ENCODE results near the gene ZFP14. TPM values are rescaled to one million over a fixed set of nuclear protein-coding genes. Genes with fewer than 3 reads are reported as not detected.
A peak's percentile ranks its signal among the peaks of the same experiment; 100 is the strongest.

ZFP14 gene
- 4.8 TPM for total RNA-seq
- polyA plus RNA-seq = 1 to 10 TPM; 3.0 to 4.8 (median 3.8) TPM

- H3K9me3 Mint-ChIP-seq = peaks cover 0 to 14% (median 4%) of the 10 kb centered on the region in 7 donors
- Histone ChIP-seq H3K27ac (ENCODE audit: insufficient read depth, low read length, poor library complexity, severe bottlenecking) (peak within 1 kb of the TSS; percentile 81), H3K4me1 (ENCODE audit: control insufficient read depth, insufficient read depth, low read length, poor library complexity, severe bottlenecking) (peaks cover 13% of the 10 kb centered on the region), H3K4me3 (ENCODE audit: low read depth, low read length) (peak within 1 kb of the TSS; percentile 88), H3K27me3 (ENCODE audit: control insufficient read depth, insufficient read depth, low read length) (no peaks in the 10 kb centered on the region), H3K9me3 (ENCODE audit: control insufficient read depth in 2 of 2, low read length in 2 of 2) (peaks cover 12 to 16% of the 10 kb centered on the region in 2 experiments), H3K36me3 (ENCODE audit: control insufficient read depth, insufficient read depth, low read length) (peaks cover 3% of the 10 kb centered on the region)
- peak; percentile 86 to 95 (median 94) for DNase-seq
- peaks cover 4% of the 10 kb centered on the region for H3K36me3 Mint-ChIP-seq
- no peaks in the 10 kb centered on the region for H3K27me3 Mint-ChIP-seq
- peaks cover 10 to 34% (median 12%) of the 10 kb centered on the region in 4 donors for H3K4me1 Mint-ChIP-seq
- H3K4me3 Mint-ChIP-seq = peak within 1 kb of the TSS; percentile 94 to 98 (median 96)
- ATAC-seq (ENCODE audit: low read depth in 2 of 2) = peak; percentile 98
- peak within 1 kb of the TSS; percentile 94 to 97 (median 95) for H3K27ac Mint-ChIP-seq
These were observed at the start of gene ZFP14 for GRCh38 chr19:36378625-36379509. Gene ZFP14 (minus strand): TSS chr19:36379201. CDS start chr19:36367892, 11,309 bp downstream.

- H3K27me3 ChIP-seq (ENCODE audit: control insufficient read depth, insufficient read depth, low read length) = peaks cover 4% of the 10 kb centered on the region
- ATAC-seq (ENCODE audit: low read depth in 2 of 2) = no peak
- no peak overlapping the region for H3K4me3 ChIP-seq (ENCODE audit: low read depth, low read length)
- peaks cover 0 to 23% (median 20%) of the 10 kb centered on the region in 7 donors for H3K9me3 Mint-ChIP-seq
- H3K36me3 ChIP-seq (ENCODE audit: control insufficient read depth, insufficient read depth, low read length) = no peaks in the 10 kb centered on the region
- peak overlapping the region in 1 of 4 donors; percentile 12 for H3K4me3 Mint-ChIP-seq
- H3K4me1 Mint-ChIP-seq = peaks cover 0 to 8% (median 2%) of the 10 kb centered on the region in 4 donors
- H3K9me3 ChIP-seq (ENCODE audit: control insufficient read depth in 2 of 2, low read length in 2 of 2) = peaks cover 6 to 13% of the 10 kb centered on the region in 2 experiments
- peaks cover 17% of the 10 kb centered on the region for H3K27me3 Mint-ChIP-seq
- H3K27ac Mint-ChIP-seq = no peak overlapping the region
- no peak overlapping the region for H3K27ac ChIP-seq (ENCODE audit: insufficient read depth, low read length, poor library complexity, severe bottlenecking)
- peaks cover 5% of the 10 kb centered on the region for H3K36me3 Mint-ChIP-seq
- H3K4me1 ChIP-seq (ENCODE audit: control insufficient read depth, insufficient read depth, low read length, poor library complexity, severe bottlenecking) = no peaks in the 10 kb centered on the region
- DNase-seq = no peak
These were observed 44.9 kb upstream of the ZFP14 start for GRCh38 chr19:36423925-36424324.

GRCh38 chr19:36421749-36422481, 42.9 kb upstream of the ZFP14 start:
- no peaks in the 10 kb centered on the region for H3K36me3 ChIP-seq (ENCODE audit: control insufficient read depth, insufficient read depth, low read length)
- no peak overlapping the region for H3K4me3 ChIP-seq (ENCODE audit: low read depth, low read length)
- ATAC-seq (ENCODE audit: low read depth in 2 of 2) (no peak), DNase-seq (no peak)
- H3K4me1 ChIP-seq (ENCODE audit: control insufficient read depth, insufficient read depth, low read length, poor library complexity, severe bottlenecking) = peaks cover 14% of the 10 kb centered on the region
- peaks cover 17% of the 10 kb centered on the region for H3K27me3 Mint-ChIP-seq
- H3K36me3 Mint-ChIP-seq = peaks cover 7% of the 10 kb centered on the region
- H3K27ac Mint-ChIP-seq = peak overlapping the region in 1 of 3 donors; percentile 67
- peaks cover 0 to 28% (median 18%) of the 10 kb centered on the region in 7 donors for H3K9me3 Mint-ChIP-seq
- peaks cover 2 to 13% of the 10 kb centered on the region in 2 experiments for H3K9me3 ChIP-seq (ENCODE audit: control insufficient read depth in 2 of 2, low read length in 2 of 2)
- peaks cover 4% of the 10 kb centered on the region for H3K27me3 ChIP-seq (ENCODE audit: control insufficient read depth, insufficient read depth, low read length)
- peak overlapping the region; percentile 27 to 73 (median 62) for H3K4me3 Mint-ChIP-seq
- H3K27ac ChIP-seq (ENCODE audit: insufficient read depth, low read length, poor library complexity, severe bottlenecking) = no peak overlapping the region
- H3K4me1 Mint-ChIP-seq = peaks cover 0 to 26% (median 7%) of the 10 kb centered on the region in 4 donors

DNA sequence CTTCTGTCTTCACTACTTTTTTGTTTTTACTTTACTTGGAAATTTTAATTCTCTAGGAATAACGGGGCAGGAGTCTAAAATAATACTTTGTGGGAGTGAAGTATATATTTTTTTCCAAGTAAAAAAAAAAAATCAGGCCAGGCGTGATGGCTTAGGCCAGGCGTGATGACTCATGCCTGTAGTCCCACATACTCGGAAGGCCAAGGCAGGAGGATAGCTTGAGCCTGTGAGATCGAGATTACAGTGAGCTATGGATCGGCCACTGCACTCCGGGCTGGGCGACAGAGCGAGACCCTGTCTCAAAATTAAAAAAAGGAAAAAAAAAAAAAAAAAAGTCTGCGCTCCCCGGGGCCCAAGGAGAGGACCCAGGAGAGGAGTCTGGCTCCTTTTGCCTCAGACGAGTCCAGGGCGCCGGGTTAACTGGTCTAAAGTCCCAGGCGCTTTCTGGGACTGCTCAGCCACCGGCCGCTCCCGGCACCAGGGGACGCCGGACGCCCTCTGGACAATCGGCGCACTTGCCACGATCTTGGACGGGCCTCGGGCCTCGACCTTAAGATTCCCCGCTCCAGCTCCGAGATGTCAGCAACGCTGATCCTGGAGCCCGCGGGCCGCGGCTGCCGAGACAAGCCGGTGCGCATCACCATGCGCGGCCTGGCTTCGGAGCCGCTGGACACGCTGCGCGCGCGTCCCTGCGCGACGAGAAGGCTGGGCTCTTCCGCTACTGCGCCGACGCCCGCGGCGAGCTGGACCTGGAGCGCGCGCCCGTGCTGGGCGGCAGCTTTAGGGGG, 42.2 kb upstream of the ZFP14 start:
- no peaks in the 10 kb centered on the region for H3K36me3 ChIP-seq (ENCODE audit: control insufficient read depth, insufficient read depth, low read length)
- peaks cover 17% of the 10 kb centered on the region for H3K27me3 Mint-ChIP-seq
- H3K4me1 Mint-ChIP-seq = peaks cover 0 to 29% (median 7%) of the 10 kb centered on the region in 4 donors
- H3K4me3 ChIP-seq (ENCODE audit: low read depth, low read length) = no peak overlapping the region
- H3K9me3 Mint-ChIP-seq = peaks cover 0 to 25% (median 16%) of the 10 kb centered on the region in 7 donors
- H3K9me3 ChIP-seq (ENCODE audit: control insufficient read depth in 2 of 2, low read length in 2 of 2) = peaks cover under 1 to 15% of the 10 kb centered on the region in 2 experiments
- H3K4me3 Mint-ChIP-seq = peak overlapping the region; percentile 10 to 67 (median 26)
- H3K27me3 ChIP-seq (ENCODE audit: control insufficient read depth, insufficient read depth, low read length) = peaks cover 4% of the 10 kb centered on the region
- no peak overlapping the region for H3K27ac Mint-ChIP-seq
- ATAC-seq (ENCODE audit: low read depth in 2 of 2) (no peak), DNase-seq (no peak)
- H3K36me3 Mint-ChIP-seq = peaks cover 9% of the 10 kb centered on the region
- peaks cover 14% of the 10 kb centered on the region for H3K4me1 ChIP-seq (ENCODE audit: control insufficient read depth, insufficient read depth, low read length, poor library complexity, severe bottlenecking)
- no peak overlapping the region for H3K27ac ChIP-seq (ENCODE audit: insufficient read depth, low read length, poor library complexity, severe bottlenecking)

GRCh38 chr19:36418287-36419001, 39.4 kb upstream of the ZFP14 start, which contains the start of gene ZFP82:
Gene ZFP82 (minus strand): TSS chr19:36418644. CDS start chr19:36409789, 8,855 bp downstream.
- Mint-ChIP-seq H3K27me3 (peaks cover 17% of the 10 kb centered on the region), H3K4me1 (peaks cover 0 to 38% (median 7%) of the 10 kb centered on the region in 4 donors), H3K36me3 (peaks cover 21% of the 10 kb centered on the region), H3K27ac (peak within 1 kb of the TSS; percentile 93 to 97 (median 96)), H3K9me3 (peaks cover 0 to 22% (median 12%) of the 10 kb centered on the region in 7 donors), H3K4me3 (peak within 1 kb of the TSS; percentile 90 to 96 (median 94))
- Histone ChIP-seq H3K9me3 (ENCODE audit: control insufficient read depth in 2 of 2, low read length in 2 of 2) (peaks cover 9 to 27% of the 10 kb centered on the region in 2 experiments), H3K27me3 (ENCODE audit: control insufficient read depth, insufficient read depth, low read length) (peaks cover 4% of the 10 kb centered on the region), H3K4me3 (ENCODE audit: low read depth, low read length) (peak within 1 kb of the TSS; percentile 78), H3K27ac (ENCODE audit: insufficient read depth, low read length, poor library complexity, severe bottlenecking) (peak within 1 kb of the TSS; percentile 72), H3K4me1 (ENCODE audit: control insufficient read depth, insufficient read depth, low read length, poor library complexity, severe bottlenecking) (peaks cover 14% of the 10 kb centered on the region), H3K36me3 (ENCODE audit: control insufficient read depth, insufficient read depth, low read length) (no peaks in the 10 kb centered on the region)
- DNase-seq (peak; percentile 25 to 80 (median 73)), ATAC-seq (ENCODE audit: low read depth in 2 of 2) (peak; percentile 87 to 92)

DNA sequence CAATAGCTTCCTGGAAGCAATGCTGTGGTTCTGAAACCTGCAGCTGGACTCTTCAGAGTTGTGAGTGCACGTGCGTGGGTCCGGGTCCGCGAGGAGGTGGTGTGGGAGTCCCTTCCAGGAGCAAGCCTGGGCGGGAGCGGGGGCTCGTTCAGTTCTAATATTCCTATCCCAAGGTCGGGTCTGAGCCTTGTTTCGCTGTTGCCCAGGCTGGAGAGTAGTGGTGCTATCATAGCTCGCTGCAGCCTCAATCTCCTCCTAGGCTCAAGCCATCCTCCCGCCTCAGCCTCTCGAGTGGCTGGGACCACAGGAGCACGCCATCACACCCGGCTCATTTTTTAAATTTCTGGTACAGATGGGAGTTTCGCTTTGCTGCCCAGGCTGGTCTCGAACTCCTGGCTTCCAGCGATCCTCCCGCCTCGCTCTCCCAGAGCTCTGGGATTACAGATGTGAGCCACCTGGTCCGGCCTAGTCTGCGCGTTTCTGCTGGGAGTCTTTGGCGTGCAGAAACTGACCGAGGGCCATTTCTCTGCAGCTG, 38.8 kb upstream of the ZFP14 start:
- Mint-ChIP-seq H3K27me3 (peaks cover 13% of the 10 kb centered on the region), H3K9me3 (peaks cover 0 to 22% (median 12%) of the 10 kb centered on the region in 7 donors)
- no peak for ATAC-seq (ENCODE audit: low read depth in 2 of 2)

More for the DNA sequence above, 38.8 kb upstream of the ZFP14 start:
- Histone ChIP-seq H3K27ac (ENCODE audit: insufficient read depth, low read length, poor library complexity, severe bottlenecking) (peak overlapping the region; percentile 72), H3K27me3 (ENCODE audit: control insufficient read depth, insufficient read depth, low read length) (peaks cover 4% of the 10 kb centered on the region), H3K9me3 (ENCODE audit: control insufficient read depth in 2 of 2, low read length in 2 of 2) (peaks cover 12 to 33% of the 10 kb centered on the region in 2 experiments), H3K36me3 (ENCODE audit: control insufficient read depth, insufficient read depth, low read length) (peaks cover 2% of the 10 kb centered on the region), H3K4me3 (ENCODE audit: low read depth, low read length) (peak overlapping the region; percentile 78), H3K4me1 (ENCODE audit: control insufficient read depth, insufficient read depth, low read length, poor library complexity, severe bottlenecking) (peaks cover 14% of the 10 kb centered on the region)
- H3K4me3 Mint-ChIP-seq = peak overlapping the region; percentile 90 to 96 (median 94)
- peak overlapping the region; percentile 93 to 97 (median 96) for H3K27ac Mint-ChIP-seq
- peaks cover 0 to 38% (median 7%) of the 10 kb centered on the region in 4 donors for H3K4me1 Mint-ChIP-seq
- H3K36me3 Mint-ChIP-seq = peaks cover 23% of the 10 kb centered on the region
- DNase-seq = no peak

All from CD4-positive, CD25-positive, alpha-beta regulatory T cell (primary cell).